ENCODE results near the gene SNX3.

SNX3 gene

GRCh38 chr6:108167449-108168089 is 93.3 kb downstream of the SNX3 start:
- DNase-seq (ENCODE audit: low spot score) (no peak), ATAC-seq (ENCODE audit: low read depth) (no peak)
- no peaks in the 10 kb centered on the region for H3K9me3 ChIP-seq (ENCODE audit: severe bottlenecking)
- H3K27ac ChIP-seq (ENCODE audit: poor library complexity, severe bottlenecking): no peak overlapping the region
- no peaks in the 10 kb centered on the region for H3K4me1 ChIP-seq (ENCODE audit: insufficient read depth, poor library complexity, severe bottlenecking)
- no peaks in the 10 kb centered on the region for H3K36me3 ChIP-seq (ENCODE audit: low read depth)
- TF ChIP-seq CTCF (IDR thresholded peaks at IDR 0.05; ENCODE audit: poor library complexity, severe bottlenecking): no peak
- H3K27me3 ChIP-seq (ENCODE audit: insufficient read depth, poor library complexity, severe bottlenecking): peaks cover 100% of the 10 kb centered on the region
- no peak overlapping the region for H3K4me3 ChIP-seq (ENCODE audit: severe bottlenecking)

GRCh38 chr6:108166664-108167448 is 94.0 kb downstream of the SNX3 start:
- DNase-seq (ENCODE audit: low spot score) (no peak), ATAC-seq (ENCODE audit: low read depth) (no peak; the same call in 2 of the 3 replicates)
- H3K27me3 ChIP-seq (ENCODE audit: insufficient read depth, poor library complexity, severe bottlenecking): peaks cover 100% of the 10 kb centered on the region
- H3K27ac ChIP-seq (ENCODE audit: poor library complexity, severe bottlenecking): no peak overlapping the region
- H3K4me3 ChIP-seq (ENCODE audit: severe bottlenecking): no peak overlapping the region
- H3K4me1 ChIP-seq (ENCODE audit: insufficient read depth, poor library complexity, severe bottlenecking): no peaks in the 10 kb centered on the region
- no peaks in the 10 kb centered on the region for H3K9me3 ChIP-seq (ENCODE audit: severe bottlenecking)
- no peak for TF ChIP-seq CTCF (IDR thresholded peaks at IDR 0.05; ENCODE audit: poor library complexity, severe bottlenecking)
- no peaks in the 10 kb centered on the region for H3K36me3 ChIP-seq (ENCODE audit: low read depth)

GRCh38 chr6:108165714-108166663 is 94.9 kb downstream of the SNX3 start, which contains the start of gene NR2E1:
Gene NR2E1 (plus strand): TSS chr6:108166022. CDS start chr6:108166766, 744 bp downstream.
- H3K27me3 ChIP-seq (ENCODE audit: insufficient read depth, poor library complexity, severe bottlenecking): peaks cover 100% of the 10 kb centered on the region
- no peak for DNase-seq (ENCODE audit: low spot score)

More at GRCh38 chr6:108165714-108166663, 94.9 kb downstream of the SNX3 start, which contains the start of gene NR2E1:
- peak; percentile 49; the same call in 2 of the 3 replicates for ATAC-seq (ENCODE audit: low read depth)
- H3K36me3 ChIP-seq (ENCODE audit: low read depth): no peaks in the 10 kb centered on the region
- no peaks in the 10 kb centered on the region for H3K4me1 ChIP-seq (ENCODE audit: insufficient read depth, poor library complexity, severe bottlenecking)
- no peaks in the 10 kb centered on the region for H3K9me3 ChIP-seq (ENCODE audit: severe bottlenecking)
- no peak within 1 kb of the TSS for H3K27ac ChIP-seq (ENCODE audit: poor library complexity, severe bottlenecking)
- no peak for TF ChIP-seq CTCF (IDR thresholded peaks at IDR 0.05; ENCODE audit: poor library complexity, severe bottlenecking)
- no peak within 1 kb of the TSS for H3K4me3 ChIP-seq (ENCODE audit: severe bottlenecking)

Measured in RWPE2 (cell line).